Loucy (cell line): ENCODE results near the gene ZCCHC4.

ENCODE experiments used
- H2AFZ ChIP-seq: fragments of 200-600 bp; sonication (generic); 2 replicates; pipeline ENCODE4 v1.6.0; 2016; ENCODE audit warnings: antibody characterized with exemption, mild to moderate bottlenecking, low read length, moderate library complexity
- H3F3A ChIP-seq: fragments of 200-600 bp; 2 replicates; pipeline ENCODE4 v1.6.0; 2016; ENCODE audit warnings: antibody characterized with exemption, low read depth, mild to moderate bottlenecking
- H3K27me3 ChIP-seq: fragments of 200-600 bp; sonication (generic); 2 replicates; pipeline ENCODE4 v1.6.1; 2014; ENCODE audit warnings: low read length, mild to moderate bottlenecking; ENCODE audit not compliant: insufficient read depth, poor library complexity, severe bottlenecking
- H3K36me3 ChIP-seq: fragments of 200-600 bp; sonication (generic); 2 replicates; pipeline ENCODE4 v1.6.1; 2016; ENCODE audit warnings: low read length; ENCODE audit not compliant: insufficient read depth
- H3K4me1 ChIP-seq: fragments of 200-600 bp; sonication (generic); 2 replicates; pipeline ENCODE4 v1.5.1; 2014; ENCODE audit warnings: low read length, mild to moderate bottlenecking; ENCODE audit not compliant: insufficient read depth, poor library complexity, severe bottlenecking
- H3K4me2 ChIP-seq: fragments of 200-600 bp; sonication (generic); 2 replicates; pipeline ENCODE4 v1.6.0; 2014; ENCODE audit warnings: antibody characterized with exemption, low read length, low read depth, mild to moderate bottlenecking; ENCODE audit not compliant: poor library complexity, severe bottlenecking
- H3K4me3 ChIP-seq: fragments of 200-600 bp; sonication (generic); 2 replicates; pipeline ENCODE4 v1.5.1; 2014; ENCODE audit warnings: low read length, mild to moderate bottlenecking, mixed read lengths; ENCODE audit not compliant: poor library complexity, severe bottlenecking
- H3K79me2 ChIP-seq: fragments of 200-600 bp; sonication (generic); 2 replicates; pipeline ENCODE4 v1.6.1; 2014; ENCODE audit warnings: low read length; ENCODE audit not compliant: insufficient read depth
- H3K9ac ChIP-seq: fragments of 200-600 bp; sonication (generic); 2 replicates; pipeline ENCODE4 v1.6.0; 2014; ENCODE audit warnings: mild to moderate bottlenecking, low read depth, low read length, moderate library complexity; ENCODE audit not compliant: poor library complexity, severe bottlenecking
- H3K9me2 ChIP-seq: fragments of 200-600 bp; sonication (generic); replicated peaks from 2 replicates; pipeline ENCODE4 v1.6.1; 2016; ENCODE audit warnings: low read depth, low read length, mixed read lengths
- H3K9me3 ChIP-seq: fragments of 200-600 bp; sonication (generic); 2 replicates; pipeline ENCODE4 v1.6.1; 2014; ENCODE audit warnings: mild to moderate bottlenecking, antibody characterized with exemption, low read length, low read depth; ENCODE audit not compliant: insufficient read depth
- H4K20me1 ChIP-seq: fragments of 200-600 bp; sonication (generic); 2 replicates; pipeline ENCODE4 v1.6.0; 2014; ENCODE audit warnings: antibody characterized with exemption, low read length, mild to moderate bottlenecking; ENCODE audit not compliant: insufficient read depth, poor library complexity, severe bottlenecking
- EZH2phosphoT487 ChIP-seq: fragments of 200-600 bp; IDR thresholded peaks from 2 replicates; pipeline ENCODE4 v1.6.1; 2018; ENCODE audit warnings: antibody characterized with exemption, mild to moderate bottlenecking, moderate library complexity, borderline replicate concordance
- TF ChIP-seq, protein P1 (sequence below): fragments of 200-600 bp; sonication (generic); conservative IDR thresholded peaks from 2 replicates; pipeline ENCODE4 v1.5.1; 2014; ENCODE audit warnings: mild to moderate bottlenecking, antibody characterized with exemption, low read length

The ZCCHC4 gene

DNA sequence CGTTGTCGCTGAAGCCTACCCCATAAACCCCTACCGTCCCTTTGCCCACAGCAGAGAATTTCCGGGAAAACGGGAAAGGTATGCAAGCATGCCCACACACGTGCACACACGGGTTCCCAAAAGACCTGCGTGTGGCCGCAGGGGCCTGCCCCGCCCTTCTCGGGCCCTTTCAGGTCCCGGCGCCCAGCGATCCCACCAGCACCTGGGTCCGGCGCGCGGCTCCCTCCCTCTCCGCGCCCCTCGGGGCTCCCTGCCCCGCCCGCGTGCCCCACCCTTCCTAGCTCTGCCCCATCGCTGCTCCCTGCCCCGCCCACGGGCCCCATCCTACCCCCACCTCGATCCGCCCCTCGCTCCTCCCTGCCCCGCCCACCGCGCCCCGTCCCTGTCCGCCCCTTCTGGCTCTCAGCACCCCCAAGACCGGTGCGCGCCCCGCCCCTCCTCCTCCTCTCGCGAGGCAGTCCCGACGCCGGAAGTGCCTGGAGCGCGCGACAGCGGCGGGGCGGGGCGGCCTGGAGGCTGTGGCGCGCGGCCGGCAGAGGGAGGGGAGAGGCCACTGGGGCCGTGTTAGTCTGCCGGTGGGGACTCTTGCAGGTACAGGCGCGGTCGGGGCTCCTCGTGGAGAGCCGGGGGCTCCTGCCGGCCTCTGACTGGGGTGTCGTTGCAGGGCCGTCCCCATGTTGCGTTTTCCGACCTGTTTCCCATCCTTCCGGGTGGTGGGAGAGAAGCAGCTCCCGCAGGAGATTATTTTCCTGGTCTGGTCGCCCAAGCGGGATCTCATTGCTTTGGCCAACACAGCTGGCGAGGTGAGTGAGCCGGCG is 64.4 kb downstream of the ZCCHC4 start, which contains the start of gene ANAPC4:
Gene ANAPC4, plus strand, starts transcription at position 510 of the 818 bp plus-strand sequence. Its CDS starts 165 bp downstream, at position 675.
- TF ChIP-seq, protein P1, sequence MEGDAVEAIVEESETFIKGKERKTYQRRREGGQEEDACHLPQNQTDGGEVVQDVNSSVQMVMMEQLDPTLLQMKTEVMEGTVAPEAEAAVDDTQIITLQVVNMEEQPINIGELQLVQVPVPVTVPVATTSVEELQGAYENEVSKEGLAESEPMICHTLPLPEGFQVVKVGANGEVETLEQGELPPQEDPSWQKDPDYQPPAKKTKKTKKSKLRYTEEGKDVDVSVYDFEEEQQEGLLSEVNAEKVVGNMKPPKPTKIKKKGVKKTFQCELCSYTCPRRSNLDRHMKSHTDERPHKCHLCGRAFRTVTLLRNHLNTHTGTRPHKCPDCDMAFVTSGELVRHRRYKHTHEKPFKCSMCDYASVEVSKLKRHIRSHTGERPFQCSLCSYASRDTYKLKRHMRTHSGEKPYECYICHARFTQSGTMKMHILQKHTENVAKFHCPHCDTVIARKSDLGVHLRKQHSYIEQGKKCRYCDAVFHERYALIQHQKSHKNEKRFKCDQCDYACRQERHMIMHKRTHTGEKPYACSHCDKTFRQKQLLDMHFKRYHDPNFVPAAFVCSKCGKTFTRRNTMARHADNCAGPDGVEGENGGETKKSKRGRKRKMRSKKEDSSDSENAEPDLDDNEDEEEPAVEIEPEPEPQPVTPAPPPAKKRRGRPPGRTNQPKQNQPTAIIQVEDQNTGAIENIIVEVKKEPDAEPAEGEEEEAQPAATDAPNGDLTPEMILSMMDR = no peak
- no peak for TF ChIP-seq EZH2phosphoT487
- peak within 1 kb of the TSS; percentile 80 for H3K4me3 ChIP-seq
- peak within 1 kb of the TSS; percentile 94 for H2AFZ ChIP-seq
- no peaks in the 10 kb centered on the region for H3K9me3 ChIP-seq
- H3K4me2 ChIP-seq = peak within 1 kb of the TSS; percentile 77
- 0 out of 2 replicates have a peak, but pooled peaks cover 5% of the 10 kb centered on the region for H3F3A ChIP-seq
- no peaks in the 10 kb centered on the region for H3K27me3 ChIP-seq
- peaks cover 32% of the 10 kb centered on the region for H3K79me2 ChIP-seq
- H4K20me1 ChIP-seq = no peaks in the 10 kb centered on the region
- H3K9me2 ChIP-seq = no peaks in the 10 kb centered on the region
- peaks cover 16% of the 10 kb centered on the region for H3K4me1 ChIP-seq
- peaks cover 5% of the 10 kb centered on the region; the same call in 1 of the 2 replicates for H3K36me3 ChIP-seq
- H3K9ac ChIP-seq = peak within 1 kb of the TSS; percentile 91

DNA sequence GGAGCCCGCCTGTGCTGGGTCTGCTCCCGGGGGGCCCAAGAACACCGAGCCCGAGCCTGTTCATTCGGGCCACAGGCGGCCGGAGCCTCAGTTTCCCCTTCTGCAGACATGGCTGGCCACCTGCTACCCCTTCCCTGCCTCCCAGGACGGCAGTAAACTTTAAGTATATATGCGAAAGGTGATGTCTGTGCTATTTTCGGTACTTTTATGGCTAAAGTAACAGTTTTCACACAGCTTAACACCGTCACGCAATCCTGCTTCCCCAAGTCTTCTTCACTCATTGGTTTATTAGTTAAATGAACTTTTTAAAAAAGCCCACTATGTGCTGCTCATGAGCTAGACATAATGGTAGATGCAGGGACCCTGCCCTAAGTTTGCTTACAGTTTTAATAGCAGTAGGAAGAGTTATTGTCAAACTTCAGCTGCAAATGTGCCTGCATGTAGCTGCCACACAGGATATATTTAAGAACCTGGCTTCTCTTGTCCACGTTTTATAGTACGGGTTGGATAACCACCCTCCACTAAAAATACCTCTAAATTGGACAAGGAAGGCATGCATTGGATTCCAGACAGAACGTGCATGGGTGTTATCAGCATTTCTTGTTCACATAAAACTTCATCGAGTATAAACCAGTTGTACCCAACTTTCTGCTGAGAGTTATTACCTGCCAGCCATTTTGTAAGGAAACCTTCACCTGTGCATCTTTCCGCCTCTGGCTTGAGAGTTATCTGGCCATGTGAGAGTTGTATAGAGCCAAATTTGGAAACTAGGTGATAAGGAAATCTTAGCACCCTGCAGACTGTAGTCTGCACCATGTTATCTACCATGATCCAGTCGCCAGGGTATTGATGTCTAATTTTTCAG is 65.2 kb downstream of the ZCCHC4 start:
- Histone ChIP-seq H3K4me3 (peak overlapping the region; percentile 80), H3K9ac (peak overlapping the region; percentile 91), H4K20me1 (no peaks in the 10 kb centered on the region), H3K9me3 (no peaks in the 10 kb centered on the region), H3K4me1 (peaks cover 16% of the 10 kb centered on the region), H3K27me3 (no peaks in the 10 kb centered on the region), H3K4me2 (peak overlapping the region; percentile 77), H3K9me2 (no peaks in the 10 kb centered on the region), H3F3A (0 out of 2 replicates have a peak, but pooled peaks cover 5% of the 10 kb centered on the region), H3K79me2 (peaks cover 32% of the 10 kb centered on the region), H2AFZ (peak overlapping the region; percentile 90), H3K36me3 (peaks cover 5% of the 10 kb centered on the region; the same call in 1 of the 2 replicates)
- TF ChIP-seq, protein P1 = no peak
- no peak for TF ChIP-seq EZH2phosphoT487

DNA sequence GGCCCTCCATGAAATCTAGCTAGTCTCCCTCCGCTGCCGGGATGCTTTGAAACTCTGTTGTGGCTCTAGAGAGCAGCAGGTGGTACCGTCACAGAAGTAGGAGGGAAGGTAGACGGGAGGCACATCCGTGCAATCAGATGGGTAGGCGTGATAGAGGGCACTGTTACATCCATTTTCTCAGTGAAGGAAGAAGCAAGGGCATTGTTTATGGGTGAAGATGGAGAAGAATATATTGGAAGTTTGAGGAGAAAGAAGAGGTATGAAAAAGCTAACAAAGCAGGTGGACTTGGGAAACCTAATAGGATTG is 65.8 kb downstream of the ZCCHC4 start:
- Histone ChIP-seq H3K79me2 (peaks cover 32% of the 10 kb centered on the region), H3K27me3 (no peaks in the 10 kb centered on the region), H3F3A (0 out of 2 replicates have a peak, but pooled peaks cover 5% of the 10 kb centered on the region), H3K4me2 (peak overlapping the region; percentile 77), H3K9ac (peak overlapping the region; percentile 91), H3K36me3 (peaks cover 5% of the 10 kb centered on the region; the same call in 1 of the 2 replicates), H4K20me1 (no peaks in the 10 kb centered on the region), H3K9me3 (no peaks in the 10 kb centered on the region), H2AFZ (no peak overlapping the region), H3K9me2 (no peaks in the 10 kb centered on the region), H3K4me3 (peak overlapping the region; percentile 80), H3K4me1 (peaks cover 16% of the 10 kb centered on the region)
- no peak for TF ChIP-seq EZH2phosphoT487
- TF ChIP-seq, protein P1 = no peak
